GF-D8 (cell line): Measurements from ENCODE around the gene MUC16.

ENCODE experiments used
- DNase-seq: peaks from one replicate; lab custom pipeline; 2025; lab: John Stamatoyannopoulos, UW

MUC16 gene

GRCh38 chr19:9008667-9009066, 1.5 kb downstream of the MUC16 start:
- DNase-seq, result no peak

- DNase-seq, result no peak
These were observed 9.3 kb downstream of the MUC16 start for GRCh38 chr19:9000933-9001332.

GRCh38 chr19:8988204-8988603, 22.0 kb downstream of the MUC16 start:
- DNase-seq, result no peak

GRCh38 chr19:8986296-8986695, 23.9 kb downstream of the MUC16 start:
- DNase-seq, result no peak

- no peak for DNase-seq
These were observed 36.6 kb downstream of the MUC16 start for GRCh38 chr19:8973501-8974091.

GRCh38 chr19:8965887-8966286, 44.3 kb downstream of the MUC16 start:
- no peak for DNase-seq
